CD4-positive, alpha-beta memory T cell (primary cell): ENCODE results near the gene RSBN1. TPM values are rescaled to one million over a fixed set of nuclear protein-coding genes. Genes with fewer than 3 reads are reported as not detected.
A peak's percentile ranks its signal among the peaks of the same experiment; 100 is the strongest.

Experiments
- CTCF ChIA-PET: fragments of 350-600 bp; sonication (Branson Sonifier 250); formaldehyde crosslinking; loops from one replicate; lab custom pipeline; 2021; ENCODE audit warnings: inconsistent platforms; ENCODE audit not compliant: partially characterized antibody; lab: Charles Lee
- POLR2A ChIA-PET: fragments of 350-600 bp; sonication (Branson Sonifier 250); formaldehyde crosslinking; loops from one replicate; lab custom pipeline; 2021; ENCODE audit not compliant: partially characterized antibody; lab: Charles Lee
- DNase-seq, 5 donors: peaks; one replicate each; pipeline versions ENCODE4 v3.0.0 to v3.0.0-alpha.2; 2020 to 2022; ENCODE audit warnings: mixed read lengths in 1 of 5
- H3K27ac ChIP-seq: one replicate; pipeline ENCODE4 v1.7.0; 2013; ENCODE audit warnings: low read depth, low read length
- H3K27me3 ChIP-seq: 2 replicates; pipeline ENCODE4 v1.7.0; 2013; ENCODE audit warnings: mild to moderate bottlenecking, low read length, moderate library complexity; ENCODE audit not compliant: insufficient read depth
- H3K36me3 ChIP-seq: 2 replicates; pipeline ENCODE4 v1.7.0; 2013; ENCODE audit warnings: mild to moderate bottlenecking, low read length, moderate library complexity; ENCODE audit not compliant: insufficient read depth
- H3K4me1 ChIP-seq: 2 replicates; pipeline ENCODE4 v1.7.0; 2013; ENCODE audit warnings: mild to moderate bottlenecking, low read length, moderate library complexity; ENCODE audit not compliant: insufficient read depth
- H3K4me3 ChIP-seq, 2 donors: one replicate each; pipeline ENCODE4 v1.7.0; 2013; ENCODE audit warnings: low read length in 2 of 2, mild to moderate bottlenecking in 1 of 2
- H3K9me3 ChIP-seq, 2 donors: one replicate each; pipeline ENCODE4 v1.7.0; 2013; ENCODE audit warnings: low read length in 2 of 2, control low read depth in 1 of 2; ENCODE audit not compliant: control insufficient read depth in 1 of 2
- H3K27ac Mint-ChIP-seq, 7 donors: one replicate each; pipeline ENCODE4 v1.8.0; 2020 to 2021; ENCODE audit warnings: mixed read lengths in 7 of 7, mild to moderate bottlenecking in 6 of 7, inconsistent platforms in 3 of 7, moderate library complexity in 3 of 7
- H3K27me3 Mint-ChIP-seq, 2 donors: one replicate each; pipeline ENCODE4 v1.8.0; 2020 to 2021; ENCODE audit warnings: mixed read lengths in 2 of 2
- H3K36me3 Mint-ChIP-seq, 2 donors: one replicate each; pipeline ENCODE4 v1.8.0; 2020 to 2021; ENCODE audit warnings: mixed read lengths in 2 of 2, inconsistent platforms in 1 of 2, mild to moderate bottlenecking in 1 of 2
- H3K4me1 Mint-ChIP-seq, 4 donors: one replicate each; pipeline ENCODE4 v1.8.0; 2020 to 2021; ENCODE audit warnings: mixed read lengths in 4 of 4, mild to moderate bottlenecking in 1 of 4
- H3K4me3 Mint-ChIP-seq, 8 donors: one replicate each; pipeline ENCODE4 v1.8.0; 2020 to 2021; ENCODE audit warnings: mixed read lengths in 8 of 8, mild to moderate bottlenecking in 7 of 8, moderate library complexity in 6 of 8, inconsistent platforms in 3 of 8
- H3K9me3 Mint-ChIP-seq, 8 donors: one replicate each; pipeline ENCODE4 v1.8.0; 2020 to 2021; ENCODE audit warnings: mixed read lengths in 8 of 8, mild to moderate bottlenecking in 5 of 8, inconsistent platforms in 3 of 8, moderate library complexity in 1 of 8
- intact Hi-C: fragments of 100-400 bp; cut with micrococcal nuclease; formaldehyde crosslinking; loops from one replicate; pipeline ENCODE4 v1.15.1; 2023
- polyA plus RNA-seq, 2 donors: library from polyadenylated mRNA; unstranded; fragments of 300-500 nt; fragmentation: Illumina TruSeq; gene quantifications; one replicate each; pipeline ENCODE4 v1.2.3, GENCODE V29; 2021
- total RNA-seq, 2 experiments: library from RNA; stranded (reverse); gene quantifications; one replicate each; pipeline ENCODE4 v1.2.3, GENCODE V29; 2021

RSBN1 gene
- total and polyA plus RNA-seq, 4 experiments from 2014 or later, result 41.1 to 60.2 (median 55.3) TPM

GRCh38 chr1:113818578-113818977 is 6.3 kb upstream of the RSBN1 start:
- Mint-ChIP-seq H3K27ac (peak overlapping the region in 1 of 7 donors; percentile 77), H3K4me3 (no peak overlapping the region), H3K36me3 (peaks cover 11 to 37% of the 10 kb centered on the region in 2 donors), H3K9me3 (no peaks in the 10 kb centered on the region), H3K4me1 (no peaks in the 10 kb centered on the region), H3K27me3 (no peaks in the 10 kb centered on the region)
- Histone ChIP-seq H3K27me3 (no peaks in the 10 kb centered on the region), H3K9me3 (no peaks in the 10 kb centered on the region), H3K36me3 (no peaks in the 10 kb centered on the region), H3K4me1 (no peaks in the 10 kb centered on the region), H3K4me3 (no peak overlapping the region), H3K27ac (no peak overlapping the region)
- CTCF ChIA-PET, result interaction anchor here (1.0 kb wide), 1 partner anchor 116 kb away, joined by 3 read pairs; no protein-coding TSS in a partner anchor
- POLR2A ChIA-PET, result interaction anchor here (1.0 kb wide), 1 partner anchor 87 kb away, joined by 3 read pairs; the partner anchor contains the start of gene DCLRE1B
- no peak for DNase-seq
- intact Hi-C loops, result loop anchor here (10.0 kb wide), 2 partner anchors 674 to 864 kb away; partner anchors contain the start of gene SLC16A1

DNA sequence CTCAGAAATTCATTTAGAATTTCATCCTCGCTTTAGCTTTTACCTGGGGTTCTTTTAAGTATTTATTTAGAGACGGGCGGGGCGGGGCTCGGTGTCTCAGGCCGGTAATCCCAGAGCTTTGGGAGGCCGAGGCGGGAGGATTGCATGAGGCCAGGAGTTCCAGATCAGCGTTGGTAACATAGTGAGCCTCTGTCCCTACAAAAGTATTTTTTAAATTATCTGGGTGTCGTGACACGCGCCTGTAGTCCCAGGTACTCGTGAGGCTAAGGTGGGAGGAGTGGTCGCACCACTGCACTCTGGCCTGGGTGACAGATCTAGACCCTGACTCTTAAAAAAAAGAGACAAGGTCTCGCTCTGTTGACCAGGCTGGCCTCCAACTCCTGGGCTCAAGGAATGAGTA is 942 bp upstream of the RSBN1 start:
- peak overlapping the region; percentile 54 to 100 (median 98) for H3K4me3 Mint-ChIP-seq
- DNase-seq, result no peak
- POLR2A ChIA-PET, result interaction anchor here (0.5 to 3.6 kb wide), 13 partner anchors 12 to 857 kb away, joined by 3 to 53 read pairs (median 5); partner anchors contain the start of genes AP4B1, DCLRE1B, HIPK1 and LRIG2
- no peaks in the 10 kb centered on the region for H3K9me3 ChIP-seq
- H3K27ac ChIP-seq, result peak overlapping the region; percentile 93
- H3K27me3 Mint-ChIP-seq, result no peaks in the 10 kb centered on the region
- intact Hi-C loops, result loop anchor here (2.0 to 10.0 kb wide), 5 partner anchors 111 to 1191 kb away; partner anchors contain the start of genes LRIG2 and SLC16A1
- no peak overlapping the region for H3K4me3 ChIP-seq
- no peaks in the 10 kb centered on the region for H3K36me3 ChIP-seq
- H3K27ac Mint-ChIP-seq, result peak overlapping the region; percentile 96 to 100 (median 99)
- CTCF ChIA-PET, result interaction anchor here (2.5 to 3.1 kb wide), 2 partner anchors 54 to 93 kb away, joined by 7 to 31 read pairs; partner anchors contain the start of genes DCLRE1B and PHTF1
- peaks cover 15 to 31% of the 10 kb centered on the region in 2 donors for H3K36me3 Mint-ChIP-seq
- H3K27me3 ChIP-seq, result no peaks in the 10 kb centered on the region
- H3K4me1 ChIP-seq, result peaks cover 31% of the 10 kb centered on the region
- H3K9me3 Mint-ChIP-seq, result peaks cover 0 to 3% (median 0%) of the 10 kb centered on the region in 8 donors
- H3K4me1 Mint-ChIP-seq, result peaks cover 18 to 35% (median 25%) of the 10 kb centered on the region in 4 donors

DNA sequence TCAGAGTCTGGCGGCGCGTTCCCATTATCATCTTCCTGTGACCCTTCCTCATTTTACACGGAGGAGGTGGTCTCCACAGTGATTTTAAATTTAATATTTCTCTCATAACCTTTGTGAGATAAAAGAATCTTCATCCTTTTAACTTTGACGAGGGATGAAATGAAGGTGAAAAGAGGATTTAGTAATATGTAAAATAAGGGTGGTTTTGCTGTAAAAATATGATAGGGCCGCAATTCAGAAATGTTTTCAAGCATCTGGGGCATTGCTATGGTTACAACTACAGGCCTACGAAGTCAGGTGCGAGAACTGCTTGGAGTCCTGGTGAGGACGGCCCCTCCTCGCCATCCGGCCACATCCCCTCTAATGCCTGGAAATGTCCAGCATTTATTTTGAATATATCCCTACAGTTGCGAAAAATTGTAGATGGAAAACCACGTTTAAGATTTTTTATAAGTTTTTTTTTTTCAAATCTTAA is 422 bp upstream of the RSBN1 start:
- Mint-ChIP-seq H3K4me1 (peaks cover 19 to 38% (median 26%) of the 10 kb centered on the region in 4 donors), H3K4me3 (peak overlapping the region; percentile 96 to 100 (median 99)), H3K36me3 (peaks cover 15 to 32% of the 10 kb centered on the region in 2 donors), H3K9me3 (peaks cover 0 to 3% (median 0%) of the 10 kb centered on the region in 8 donors), H3K27me3 (no peaks in the 10 kb centered on the region), H3K27ac (peak overlapping the region; percentile 96 to 100 (median 99))
- Histone ChIP-seq H3K36me3 (no peaks in the 10 kb centered on the region), H3K4me1 (peaks cover 36% of the 10 kb centered on the region), H3K27me3 (no peaks in the 10 kb centered on the region), H3K9me3 (no peaks in the 10 kb centered on the region), H3K27ac (peak overlapping the region; percentile 93), H3K4me3 (peak overlapping the region; percentile 45 to 97)
- POLR2A ChIA-PET, result interaction anchor here (0.5 to 3.6 kb wide), 36 partner anchors 9 to 1097 kb away, joined by 3 to 77 read pairs (median 5); partner anchors contain the start of genes AP4B1, CSDE1, DCLRE1B and HIPK1
- CTCF ChIA-PET, result interaction anchor here (1.0 to 3.1 kb wide), 9 partner anchors 14 to 740 kb away, joined by 3 to 31 read pairs (median 7); partner anchors contain the start of genes DCLRE1B, HIPK1, LRIG2 and PHTF1
- intact Hi-C loops, result loop anchor here (1.0 to 10.0 kb wide), 15 partner anchors 29 to 1190 kb away; partner anchors contain the start of genes BCAS2, CSDE1, DCLRE1B and HIPK1
- DNase-seq, result peak in 1 of 5 donors; percentile 60

GRCh38 chr1:113811156-113811887 is 954 bp downstream of the RSBN1 start:
- peak in 2 of 5 donors; percentile 11 to 30 for DNase-seq
- ChIA-PET CTCF (interaction anchor here (0.9 to 3.1 kb wide), 13 partner anchors 13 to 136 kb away, joined by 3 to 31 read pairs (median 6); partner anchors contain the start of genes DCLRE1B, HIPK1 and PHTF1), POLR2A (interaction anchor here (0.8 to 3.6 kb wide), 22 partner anchors 10 to 1096 kb away, joined by 3 to 77 read pairs (median 9); partner anchors contain the start of genes AP4B1, DCLRE1B, HIPK1 and PHTF1)
- Mint-ChIP-seq H3K9me3 (peaks cover 0 to 5% (median 0%) of the 10 kb centered on the region in 8 donors), H3K27me3 (no peaks in the 10 kb centered on the region), H3K4me3 (peak overlapping the region; percentile 96 to 100 (median 99)), H3K4me1 (peaks cover 23 to 51% (median 33%) of the 10 kb centered on the region in 4 donors), H3K36me3 (peaks cover 13 to 28% of the 10 kb centered on the region in 2 donors), H3K27ac (peak overlapping the region; percentile 96 to 100 (median 99))
- Histone ChIP-seq H3K9me3 (no peaks in the 10 kb centered on the region), H3K4me3 (peak overlapping the region; percentile 96 to 97), H3K4me1 (peaks cover 43% of the 10 kb centered on the region), H3K27me3 (no peaks in the 10 kb centered on the region), H3K36me3 (no peaks in the 10 kb centered on the region), H3K27ac (peak overlapping the region; percentile 93)
- intact Hi-C loops, result loop anchor here (5.0 to 10.0 kb wide), 4 partner anchors 109 to 1189 kb away; partner anchors contain the start of gene SLC16A1

DNA sequence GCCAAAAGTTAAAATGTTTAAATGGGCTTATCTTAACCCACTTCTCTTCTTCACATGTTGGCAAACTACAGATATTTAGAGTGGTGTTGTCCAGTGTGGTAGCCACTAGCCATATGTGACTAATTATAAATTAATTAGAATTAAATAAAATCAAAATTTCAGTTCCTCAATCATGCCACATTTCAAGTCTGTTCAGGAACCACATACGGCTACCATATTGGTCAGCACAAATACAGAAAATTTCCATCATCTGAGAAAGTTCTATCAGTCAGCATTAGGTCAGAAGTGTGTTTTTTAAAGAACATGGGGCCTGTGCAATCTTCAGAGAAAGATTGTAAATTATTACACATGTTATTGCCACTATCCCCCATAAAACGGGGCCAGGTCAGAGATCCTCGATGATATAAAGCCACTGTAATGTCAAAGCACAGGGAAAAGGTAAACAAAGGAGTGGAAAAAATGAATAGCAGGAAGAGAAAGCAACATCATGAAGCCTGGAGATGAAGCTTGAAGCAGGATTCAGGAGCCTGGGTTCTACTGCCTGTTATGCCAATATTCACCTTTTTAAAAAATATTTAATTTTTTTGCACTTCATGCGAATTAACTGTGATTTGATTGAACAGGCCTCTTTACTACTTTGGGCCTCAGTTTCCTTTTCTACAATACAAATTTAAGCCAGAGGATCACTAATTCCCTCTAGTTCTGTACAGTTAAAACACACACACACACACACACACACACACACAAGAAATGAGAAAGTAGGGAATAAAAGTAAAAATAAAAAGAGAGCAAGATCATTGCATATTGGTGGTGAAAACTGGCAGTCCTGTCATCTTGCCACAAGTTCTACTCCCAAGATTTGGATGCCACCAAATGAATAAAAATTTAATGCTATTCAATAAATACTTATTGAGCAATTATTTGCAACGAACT is 2.3 kb downstream of the RSBN1 start:
- H3K27me3 Mint-ChIP-seq, result no peaks in the 10 kb centered on the region
- peak overlapping the region in 6 of 7 donors; percentile 13 to 100 (median 83) for H3K27ac Mint-ChIP-seq
- ChIA-PET CTCF (no interaction called here), POLR2A (interaction anchor here (0.5 to 3.3 kb wide), 3 partner anchors 25 to 51 kb away, joined by 3 to 57 read pairs (median 34); partner anchors contain the start of gene PHTF1)
- peaks cover 0 to 5% (median 0%) of the 10 kb centered on the region in 8 donors for H3K9me3 Mint-ChIP-seq
- H3K4me3 Mint-ChIP-seq, result peak overlapping the region; percentile 51 to 100 (median 99)
- Histone ChIP-seq H3K36me3 (no peaks in the 10 kb centered on the region), H3K27ac (peak overlapping the region; percentile 14), H3K27me3 (no peaks in the 10 kb centered on the region), H3K4me3 (peak overlapping the region in 1 of 2 donors; percentile 97), H3K9me3 (no peaks in the 10 kb centered on the region), H3K4me1 (peaks cover 56% of the 10 kb centered on the region)
- intact Hi-C loops, result loop anchor here (2.0 to 10.0 kb wide), 5 partner anchors 17 to 1188 kb away; partner anchors contain the start of gene SLC16A1
- no peak for DNase-seq
- peaks cover 19 to 38% of the 10 kb centered on the region in 2 donors for H3K36me3 Mint-ChIP-seq
- H3K4me1 Mint-ChIP-seq, result peaks cover 32 to 65% (median 45%) of the 10 kb centered on the region in 4 donors
